ENCODE data around the gene NUAK2. TPM values are rescaled to one million over a fixed set of nuclear protein-coding genes. Genes with fewer than 3 reads are reported as not detected.
A peak's percentile ranks its signal among the peaks of the same experiment; 100 is the strongest.

Gene NUAK2
- 25.2 TPM for total RNA-seq (2013)
- 10 to 100 TPM in 2 of 3 donors, 1 to 10 TPM in 1; 9.1 to 44.9 (median 21.9) TPM for polyA plus RNA-seq
- polyA minus RNA-seq = 33.7 and 49.6 TPM in 2 replicates
- total RNA-seq = 4.1 to 31.0 (median 17.7) reads per million in 11 experiments

GRCh38 chr1:205321162-205321958, at the start of gene NUAK2:
NUAK2 (minus strand) TSS chr1:205321745; CDS start chr1:205321628, 117 bp downstream.
- Histone ChIP-seq H3K27me3 (ENCODE audit: control insufficient read depth in 2 of 2, insufficient read depth in 2 of 2, low read length in 2 of 2) (no peaks in the 10 kb centered on the region), H3K79me2 (ENCODE audit: insufficient read depth, low read length) (peaks cover 57% of the 10 kb centered on the region), H3K9ac (ENCODE audit: insufficient read depth, low read length, poor library complexity, severe bottlenecking) (peak within 1 kb of the TSS; percentile 86), H2AFZ (ENCODE audit: insufficient read depth, low read depth, low read length, poor library complexity, severe bottlenecking) (peak within 1 kb of the TSS; percentile 69), H4K20me1 (ENCODE audit: insufficient read depth, low read length) (peaks cover 51% of the 10 kb centered on the region), H3K36me3 (replicated peaks in 1 of 2; ENCODE audit: control insufficient read depth in 1 of 2, insufficient read depth in 2 of 2, low read length in 2 of 2) (no peaks in the 10 kb centered on the region), H3K4me3 (replicated peaks in 1 of 3; ENCODE audit: low read depth in 2 of 3, low read length in 3 of 3) (peak within 1 kb of the TSS; percentile 93 to 96 (median 95)), H3K27ac (ENCODE audit: low read depth in 1 of 2, low read length in 2 of 2) (peak within 1 kb of the TSS; percentile 6 to 88), H3K9me3 (replicated peaks in 1 of 2; ENCODE audit: control insufficient read depth in 1 of 2, insufficient read depth in 1 of 2, low read length in 2 of 2) (no peaks in the 10 kb centered on the region), H3K4me1 (ENCODE audit: control insufficient read depth in 1 of 2, insufficient read depth in 2 of 2, low read length in 2 of 2) (peaks cover 48 to 59% of the 10 kb centered on the region in 2 donors), H3K4me2 (replicated peaks; ENCODE audit: extremely low read depth, low read length, poor library complexity, severe bottlenecking) (peak within 1 kb of the TSS; percentile 94)
- peak; percentile 77 to 88 (median 82) for DNase-seq
- H3K9me3 Mint-ChIP-seq = peaks cover 0 to 5% (median 0%) of the 10 kb centered on the region in 7 donors
- intact Hi-C loops (cut with micrococcal nuclease) = loop anchor here (2.0 to 5.0 kb wide), 2 partner anchors 15 to 34 kb away; no protein-coding TSS in a partner anchor
- peak; percentile 26 for TF ChIP-seq CTCF (IDR thresholded peaks at IDR 0.05)
- peaks cover 55% of the 10 kb centered on the region for H3K4me1 Mint-ChIP-seq
- H3K36me3 Mint-ChIP-seq = peaks cover 22 to 23% of the 10 kb centered on the region in 2 donors
- WGBS (ENCODE audit: insufficient coverage) = under 1% methylated on average over 74 of the region's 75 CpGs
- H3K27ac Mint-ChIP-seq = peak within 1 kb of the TSS; percentile 94 to 99 (median 95)
- peaks cover 5 to 10% (median 6%) of the 10 kb centered on the region in 3 donors for H3K27me3 Mint-ChIP-seq (ENCODE audit: low read depth in 3 of 3)
- H3K4me3 Mint-ChIP-seq = peak within 1 kb of the TSS; percentile 91 to 98

GRCh38 chr1:205370780-205371179, 49.2 kb upstream of the NUAK2 start:
- peaks cover 2% of the 10 kb centered on the region for H3K4me1 Mint-ChIP-seq
- H3K27ac ChIP-seq (ENCODE audit: low read depth in 1 of 2, low read length in 2 of 2) = no peak overlapping the region
- no peak overlapping the region for H3K9ac ChIP-seq (ENCODE audit: insufficient read depth, low read length, poor library complexity, severe bottlenecking)
- H3K27me3 ChIP-seq (ENCODE audit: control insufficient read depth in 2 of 2, insufficient read depth in 2 of 2, low read length in 2 of 2) = peaks cover 21 to 24% of the 10 kb centered on the region in 2 donors
- no peaks in the 10 kb centered on the region for H3K79me2 ChIP-seq (ENCODE audit: insufficient read depth, low read length)
- peaks cover 19 to 45% (median 19%) of the 10 kb centered on the region in 3 donors for H3K27me3 Mint-ChIP-seq (ENCODE audit: low read depth in 3 of 3)
- no peak for DNase-seq
- H3K9me3 Mint-ChIP-seq = no peaks in the 10 kb centered on the region
- no peak overlapping the region for H3K4me2 ChIP-seq (replicated peaks; ENCODE audit: extremely low read depth, low read length, poor library complexity, severe bottlenecking)
- no peak overlapping the region for H3K4me3 ChIP-seq (replicated peaks in 1 of 3; ENCODE audit: low read depth in 2 of 3, low read length in 3 of 3)
- H3K4me1 ChIP-seq (ENCODE audit: control insufficient read depth in 1 of 2, insufficient read depth in 2 of 2, low read length in 2 of 2) = no peaks in the 10 kb centered on the region
- H3K36me3 Mint-ChIP-seq = no peaks in the 10 kb centered on the region
- no peak overlapping the region for H3K4me3 Mint-ChIP-seq
- intact Hi-C loops (cut with micrococcal nuclease) = no loop called here
- H3K36me3 ChIP-seq (replicated peaks in 1 of 2; ENCODE audit: control insufficient read depth in 1 of 2, insufficient read depth in 2 of 2, low read length in 2 of 2) = no peaks in the 10 kb centered on the region
- TF ChIP-seq CTCF (IDR thresholded peaks at IDR 0.05) = no peak
- no peak overlapping the region for H2AFZ ChIP-seq (ENCODE audit: insufficient read depth, low read depth, low read length, poor library complexity, severe bottlenecking)
- no peak overlapping the region for H3K27ac Mint-ChIP-seq
- H3K9me3 ChIP-seq (replicated peaks in 1 of 2; ENCODE audit: control insufficient read depth in 1 of 2, insufficient read depth in 1 of 2, low read length in 2 of 2) = no peaks in the 10 kb centered on the region
- no peaks in the 10 kb centered on the region for H4K20me1 ChIP-seq (ENCODE audit: insufficient read depth, low read length)
